ENCODE data around the gene ACOX1.

The ACOX1 gene

GRCh38 chr17:75906143-75906884, 72.7 kb downstream of the ACOX1 start:
- DNase-seq: no peak

GRCh38 chr17:75904749-75905521, 74.0 kb downstream of the ACOX1 start, which contains the start of gene MRPL38:
Gene MRPL38 (minus strand): TSS chr17:75904884. CDS start chr17:75904875, 9 bp downstream.
- DNase-seq: peak; percentile 94

GRCh38 chr17:75902406-75902805, 76.6 kb downstream of the ACOX1 start:
- no peak for DNase-seq

- DNase-seq: no peak
Observed at GRCh38 chr17:75901727-75902126, 77.2 kb downstream of the ACOX1 start.

- peak; percentile 25 for DNase-seq
Observed at GRCh38 chr17:75900691-75901533, 78.1 kb downstream of the ACOX1 start.

GRCh38 chr17:75899767-75900468, 79.0 kb downstream of the ACOX1 start:
- DNase-seq: no peak

- no peak for DNase-seq
Observed at GRCh38 chr17:75899353-75899752, 79.6 kb downstream of the ACOX1 start.

GRCh38 chr17:75898791-75899190, 80.2 kb downstream of the ACOX1 start:
- DNase-seq: no peak

GRCh38 chr17:75898065-75898464, 80.9 kb downstream of the ACOX1 start:
- no peak for DNase-seq

- DNase-seq: peak; percentile 68
Observed at GRCh38 chr17:75897160-75898019, 81.6 kb downstream of the ACOX1 start.

- DNase-seq: peak; percentile 90
Observed at GRCh38 chr17:75896415-75897159, 82.4 kb downstream of the ACOX1 start, which contains the start of gene TRIM65. Gene TRIM65 (minus strand): TSS chr17:75896951. CDS start chr17:75896937, 14 bp downstream.

- no peak for DNase-seq
Observed at GRCh38 chr17:75895370-75896155, 83.4 kb downstream of the ACOX1 start.

- DNase-seq: no peak
Observed at GRCh38 chr17:75894049-75894733, 84.8 kb downstream of the ACOX1 start.

- DNase-seq: no peak
Observed at GRCh38 chr17:75893305-75894048, 85.5 kb downstream of the ACOX1 start.

GRCh38 chr17:75892556-75893224, 86.3 kb downstream of the ACOX1 start:
- no peak for DNase-seq

- DNase-seq: no peak
Observed at GRCh38 chr17:75891605-75892555, 87.1 kb downstream of the ACOX1 start.

All from left hindlimb (tissue), 1 donor.